Fibroblast of skin of abdomen (primary cell): Measurements from ENCODE around the gene ATP6V1G1.

ENCODE experiments used
- DNase-seq: peaks from one replicate; pipeline ENCODE4 v3.0.0-alpha.2; 2013

ATP6V1G1 gene

GRCh38 chr9:114613087-114613486 is 25.5 kb downstream of the ATP6V1G1 start:
- no peak for DNase-seq

DNA sequence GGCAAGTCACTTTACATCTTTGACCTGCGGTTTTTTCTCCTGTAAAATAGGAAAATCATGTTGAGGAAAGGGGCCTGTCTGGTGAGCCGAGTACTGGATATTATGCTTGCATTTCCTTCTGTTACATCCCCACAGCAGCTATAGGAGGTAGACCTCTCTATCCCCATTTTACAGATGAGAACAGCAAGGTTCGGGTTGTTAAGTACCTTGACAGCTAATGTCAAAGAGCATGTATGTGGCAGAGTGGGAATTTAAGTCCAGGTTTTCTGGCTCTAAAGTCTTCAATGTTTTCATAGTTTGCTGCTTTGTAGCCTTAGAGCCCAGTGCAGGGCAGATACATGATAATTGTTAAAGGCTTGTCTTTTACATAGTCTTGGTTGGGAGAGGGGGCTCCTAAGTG is 26.4 kb downstream of the ATP6V1G1 start:
- no peak for DNase-seq

- DNase-seq, result no peak
Measured at GRCh38 chr9:114614373-114614772, 26.8 kb downstream of the ATP6V1G1 start.

GRCh38 chr9:114616684-114617520 is 29.3 kb downstream of the ATP6V1G1 start:
- DNase-seq, result no peak

DNA sequence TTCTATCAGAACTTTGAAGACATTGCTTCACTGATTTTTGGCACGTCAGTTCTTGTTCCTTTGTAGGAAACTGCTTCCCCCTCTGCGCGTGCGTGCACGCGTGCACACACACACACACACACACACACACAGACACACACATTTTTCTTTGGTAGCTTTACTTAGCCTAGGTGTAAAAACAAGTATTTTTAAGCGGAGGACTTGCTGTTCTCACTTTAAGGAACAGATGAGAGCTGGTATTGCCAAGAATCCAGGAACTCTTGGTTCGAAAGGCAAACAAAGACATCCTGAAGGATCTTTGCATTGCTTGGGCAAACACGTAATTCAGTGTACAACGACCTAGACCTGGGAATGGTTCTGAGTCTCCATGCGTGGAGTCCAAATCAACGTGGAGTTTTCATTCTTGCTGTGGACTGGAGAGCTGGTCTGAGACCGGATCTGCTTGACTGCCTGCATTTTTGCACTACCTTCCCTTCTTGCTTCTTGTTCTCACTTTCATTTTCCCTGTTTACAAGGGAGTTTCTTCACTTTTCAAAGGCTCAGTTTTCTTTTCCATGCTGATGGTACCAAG is 31.7 kb downstream of the ATP6V1G1 start:
- no peak for DNase-seq

- DNase-seq, result no peak
Measured at GRCh38 chr9:114621561-114621960, 34.0 kb downstream of the ATP6V1G1 start.

DNA sequence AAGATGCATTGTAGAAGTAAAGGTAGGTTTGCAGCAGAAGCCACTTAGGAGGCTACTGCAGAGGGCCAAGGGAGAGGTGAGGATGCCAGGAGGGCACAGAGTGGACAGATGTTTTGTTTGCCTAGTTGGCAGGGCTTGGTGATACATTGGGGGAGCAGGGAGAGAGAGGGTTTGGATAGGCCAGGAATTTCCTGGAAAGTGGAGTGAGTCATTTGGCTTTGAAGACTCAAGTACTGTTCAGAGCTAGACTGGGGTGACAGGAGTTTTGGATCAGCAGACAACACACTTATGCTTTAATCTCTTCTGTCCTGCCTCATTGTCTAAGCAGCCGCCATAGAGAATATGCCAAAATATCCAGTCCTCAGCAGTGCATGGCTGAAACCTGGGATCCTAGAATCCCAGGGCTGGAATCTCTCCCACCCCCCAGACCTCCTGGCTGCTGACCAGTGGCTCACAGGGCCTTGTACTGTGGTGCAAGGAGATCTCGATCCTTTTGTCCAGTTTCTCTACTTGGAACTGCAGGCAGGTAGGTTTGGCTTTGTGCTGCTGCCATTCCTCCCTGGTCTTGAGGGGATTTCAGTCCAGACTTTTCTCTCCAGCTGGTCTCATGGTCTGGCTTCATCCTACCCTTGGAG is 34.5 kb downstream of the ATP6V1G1 start:
- peak; percentile 82 for DNase-seq

DNA sequence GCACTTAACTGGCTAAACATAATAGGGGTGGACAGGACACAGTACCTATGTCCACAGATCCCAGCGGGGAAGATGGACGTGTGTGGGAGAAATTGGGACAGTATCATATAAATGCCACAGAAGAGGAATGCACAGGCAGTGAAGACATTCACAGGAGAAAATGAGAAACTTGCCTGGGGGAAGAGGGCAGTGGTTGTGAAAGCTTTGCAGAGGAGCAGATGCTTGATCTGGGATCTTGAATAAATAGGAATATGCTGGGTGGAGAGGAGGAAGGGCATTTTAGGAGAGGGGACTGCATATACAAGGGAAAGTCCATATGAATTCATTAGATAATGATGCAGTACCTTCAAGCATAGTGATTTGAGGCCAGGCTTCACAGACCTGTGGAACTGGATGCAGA is 37.1 kb downstream of the ATP6V1G1 start:
- DNase-seq, result no peak

- DNase-seq, result no peak
Measured at GRCh38 chr9:114626415-114627020, 38.9 kb downstream of the ATP6V1G1 start.

GRCh38 chr9:114627553-114627952 is 40.0 kb downstream of the ATP6V1G1 start:
- DNase-seq, result no peak

GRCh38 chr9:114629563-114630090 is 42.1 kb downstream of the ATP6V1G1 start:
- DNase-seq, result no peak

DNA sequence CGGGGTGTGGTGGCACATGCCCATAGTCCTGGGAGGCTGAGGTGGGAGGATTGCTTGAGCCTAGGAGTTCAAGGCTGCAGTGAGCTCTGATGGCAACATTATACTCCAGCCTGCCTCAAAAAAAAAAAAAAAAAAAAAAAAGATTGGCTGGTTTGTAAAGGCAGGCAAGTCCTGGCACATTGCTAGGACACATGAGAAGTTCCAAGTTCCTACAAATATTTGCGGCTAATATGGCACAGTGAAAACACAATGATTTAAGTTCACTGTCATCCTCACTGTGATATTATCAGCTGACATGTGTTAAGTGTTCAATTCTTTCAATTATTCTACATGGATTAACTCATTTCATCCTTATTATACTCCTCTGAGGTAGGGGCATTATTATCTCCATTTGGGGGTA is 43.6 kb downstream of the ATP6V1G1 start:
- no peak for DNase-seq

GRCh38 chr9:114633438-114634089 is 46.0 kb downstream of the ATP6V1G1 start:
- DNase-seq, result no peak

GRCh38 chr9:114634387-114634786 is 46.8 kb downstream of the ATP6V1G1 start:
- DNase-seq, result no peak

- DNase-seq, result no peak
Measured at GRCh38 chr9:114638404-114638803, 50.8 kb downstream of the ATP6V1G1 start.

GRCh38 chr9:114641967-114642366 is 54.4 kb downstream of the ATP6V1G1 start:
- no peak for DNase-seq

- DNase-seq, result no peak
Measured at GRCh38 chr9:114643001-114643400, 55.4 kb downstream of the ATP6V1G1 start.

DNA sequence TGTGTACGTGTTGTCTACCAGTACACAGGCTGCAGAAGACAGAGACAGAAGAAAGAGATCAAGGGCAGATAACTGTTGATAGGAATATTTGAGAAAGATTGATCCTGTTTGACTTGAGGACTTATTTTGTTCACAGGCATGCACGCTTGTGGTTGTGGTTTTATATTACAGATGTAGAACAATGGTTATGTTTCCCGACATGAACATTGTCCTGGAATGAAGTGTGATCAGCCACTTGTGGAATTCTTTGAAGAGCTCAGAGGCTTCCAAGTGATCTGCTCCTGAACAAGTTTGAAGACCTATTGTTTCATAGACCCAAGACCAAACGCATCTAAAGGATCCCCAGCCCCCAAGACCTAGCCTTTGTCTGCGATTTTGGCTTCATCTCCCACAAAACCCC is 56.3 kb downstream of the ATP6V1G1 start:
- peak; percentile 73 for DNase-seq
